GM19238 (cell line): ENCODE measurements around the gene SGK1.

ENCODE experiments used
- DNase-seq: peaks from one replicate; pipeline ENCODE4 v3.0.0; 2011; ENCODE audit warnings: low spot score; ENCODE audit not compliant: insufficient read length

The SGK1 gene

DNA sequence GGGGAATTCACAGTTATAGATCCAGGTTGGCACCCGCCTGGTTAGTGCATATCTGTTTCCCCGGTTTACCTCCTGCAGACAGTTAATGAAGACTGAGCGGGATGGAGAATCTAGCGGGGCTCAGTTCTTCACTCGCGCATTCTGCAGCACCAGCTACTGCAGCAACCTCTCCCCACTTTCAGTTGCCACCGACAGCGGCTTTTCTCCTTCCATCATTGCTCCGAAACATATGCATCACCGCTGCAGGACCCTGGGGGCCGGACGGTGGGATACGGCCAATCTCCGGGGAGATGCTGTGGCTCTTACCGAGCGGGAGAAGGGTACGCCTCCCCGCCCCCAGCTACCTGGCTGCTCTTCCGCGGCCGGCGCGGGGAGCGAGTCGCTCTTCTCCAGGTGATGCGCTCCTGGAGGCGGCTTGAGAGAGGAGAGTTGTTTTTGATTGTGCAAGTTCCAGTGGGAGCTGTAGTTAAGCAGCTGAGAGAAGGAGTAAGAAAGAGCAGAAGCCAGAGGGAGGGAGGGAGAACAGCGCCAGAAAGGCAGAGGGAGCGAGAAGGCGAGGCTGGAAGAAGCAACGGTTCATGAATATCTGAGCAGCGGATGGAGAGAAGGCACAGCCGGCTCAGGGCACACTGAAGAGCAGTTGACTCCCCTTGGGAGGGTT, at the start of gene SGK1:
Gene SGK1, minus strand, starts transcription at position 642 of the 661 bp plus-strand sequence. CDS start 652 bp downstream, outside the sequence.
- DNase-seq, result no peak

- DNase-seq, result no peak
These were observed 45.6 kb upstream of the SGK1 start for GRCh38 chr6:134363323-134364039.

DNA sequence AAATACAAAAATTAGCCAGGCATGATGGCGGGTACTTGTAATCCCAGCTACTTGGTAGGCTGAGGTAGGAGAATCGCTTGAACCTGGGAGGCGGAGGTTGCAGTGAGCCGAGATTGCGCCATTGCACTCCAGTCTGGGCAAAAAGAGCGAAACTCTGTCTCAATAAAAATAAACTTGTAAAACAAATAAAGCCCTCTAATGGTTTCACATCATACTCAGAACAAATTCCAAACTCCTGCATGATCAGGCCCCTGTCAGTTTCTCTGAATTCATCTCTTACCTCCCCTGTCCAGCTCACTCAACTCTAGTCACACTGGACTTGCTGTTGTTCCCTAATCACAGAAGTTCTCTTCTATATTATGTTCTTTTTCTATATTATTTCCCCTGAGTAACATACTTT, 43.1 kb upstream of the SGK1 start:
- DNase-seq, result no peak

GRCh38 chr6:134359302-134359701, 41.4 kb upstream of the SGK1 start:
- DNase-seq, result no peak

GRCh38 chr6:134358320-134358719, 40.4 kb upstream of the SGK1 start:
- no peak for DNase-seq

DNA sequence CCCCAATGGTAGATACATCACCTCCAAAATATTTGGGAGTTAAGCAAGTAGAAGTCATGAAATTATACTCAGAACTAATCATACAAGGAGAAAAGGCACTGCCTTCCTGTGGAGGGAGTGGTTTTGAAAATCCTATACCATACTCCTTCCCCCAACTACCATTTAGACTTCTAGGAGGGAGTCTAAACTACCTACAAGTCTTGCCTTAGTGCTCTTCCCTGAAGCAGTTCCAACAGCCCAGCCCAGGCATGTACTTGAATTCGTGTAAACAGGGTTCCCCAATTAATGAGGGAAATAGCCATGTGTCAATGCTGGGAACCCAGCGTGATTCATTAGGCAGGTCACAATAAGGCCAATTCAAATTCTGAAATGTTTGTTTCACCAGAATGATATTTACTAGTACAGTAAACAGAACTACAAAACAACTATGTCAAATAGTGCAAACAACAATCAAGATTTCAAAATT, 39.1 kb upstream of the SGK1 start:
- no peak for DNase-seq

GRCh38 chr6:134356405-134356804, 38.5 kb upstream of the SGK1 start:
- DNase-seq, result no peak

GRCh38 chr6:134352786-134353480, 35.0 kb upstream of the SGK1 start:
- DNase-seq, result no peak

DNA sequence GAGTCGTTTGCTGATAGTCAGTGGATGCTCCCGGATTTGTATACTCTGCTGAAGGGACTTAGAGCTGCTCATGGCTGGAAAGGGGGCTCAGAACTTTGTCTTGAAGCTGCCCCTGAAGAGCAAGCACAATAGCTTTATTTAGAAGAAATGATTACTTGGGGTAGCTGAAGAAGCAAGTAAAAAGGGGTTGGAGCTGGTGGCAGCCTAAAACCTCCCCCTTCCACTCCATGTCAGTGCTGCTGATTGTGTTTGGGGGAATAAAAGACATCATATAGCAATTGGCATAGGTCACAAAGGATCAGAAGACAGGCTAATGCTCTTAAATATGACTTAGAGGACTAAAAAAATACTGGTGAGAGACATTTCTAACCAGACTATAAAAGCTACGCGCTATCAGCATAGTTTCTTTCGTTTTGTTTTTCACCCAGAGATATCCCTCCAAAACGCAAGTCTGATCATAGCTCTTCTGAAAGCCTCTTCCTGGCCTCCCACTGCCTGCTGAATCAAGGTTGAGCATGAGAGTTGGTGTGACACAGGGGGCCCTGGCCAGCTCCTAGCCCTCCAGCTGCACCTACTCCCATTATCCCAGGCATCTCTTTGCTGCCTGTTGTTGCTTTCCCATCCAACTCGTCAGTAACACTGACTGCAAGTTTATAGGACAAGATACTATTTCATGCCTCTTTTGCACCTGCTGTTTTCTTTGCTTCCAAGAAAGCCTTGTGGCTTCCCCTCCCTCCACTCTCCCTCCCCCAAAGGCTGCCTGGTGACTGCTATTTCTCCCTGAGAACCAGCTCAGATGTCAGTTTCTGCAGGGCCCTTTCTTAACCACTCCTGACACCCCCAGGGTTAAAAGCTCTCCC, 33.9 kb upstream of the SGK1 start:
- DNase-seq, result no peak

GRCh38 chr6:134347885-134348805, 30.2 kb upstream of the SGK1 start:
- DNase-seq, result no peak

DNA sequence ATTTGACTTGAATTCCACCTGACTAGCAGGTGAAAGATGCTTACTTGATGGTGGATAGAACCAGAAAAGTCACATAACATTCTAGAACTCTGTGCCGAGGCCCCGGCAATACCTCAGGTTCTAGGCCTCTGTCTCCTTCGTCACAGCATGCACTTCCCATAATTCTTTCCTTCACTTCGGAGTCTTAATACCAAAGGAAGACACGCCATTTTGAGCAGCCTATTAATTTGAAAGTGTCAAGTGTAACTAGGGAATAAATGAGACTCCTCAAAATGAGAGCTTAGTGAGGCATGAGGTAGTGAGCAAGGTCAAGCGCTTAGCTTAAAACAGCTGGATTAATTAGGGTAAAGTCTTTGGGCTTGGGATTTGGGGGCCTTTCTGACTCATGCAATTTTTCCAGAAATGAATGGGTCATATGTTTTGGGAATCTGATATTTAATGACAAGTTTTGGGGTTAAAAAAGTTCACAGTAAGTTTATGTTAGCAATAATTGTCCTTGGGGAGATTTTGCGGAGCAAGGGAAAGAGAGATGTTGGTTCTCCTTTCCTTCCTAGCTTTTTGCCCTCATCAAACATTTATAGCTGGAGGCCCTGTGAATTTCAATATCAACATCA, 29.1 kb upstream of the SGK1 start:
- no peak for DNase-seq

- no peak for DNase-seq
These were observed 27.9 kb upstream of the SGK1 start for GRCh38 chr6:134345789-134346188.

DNA sequence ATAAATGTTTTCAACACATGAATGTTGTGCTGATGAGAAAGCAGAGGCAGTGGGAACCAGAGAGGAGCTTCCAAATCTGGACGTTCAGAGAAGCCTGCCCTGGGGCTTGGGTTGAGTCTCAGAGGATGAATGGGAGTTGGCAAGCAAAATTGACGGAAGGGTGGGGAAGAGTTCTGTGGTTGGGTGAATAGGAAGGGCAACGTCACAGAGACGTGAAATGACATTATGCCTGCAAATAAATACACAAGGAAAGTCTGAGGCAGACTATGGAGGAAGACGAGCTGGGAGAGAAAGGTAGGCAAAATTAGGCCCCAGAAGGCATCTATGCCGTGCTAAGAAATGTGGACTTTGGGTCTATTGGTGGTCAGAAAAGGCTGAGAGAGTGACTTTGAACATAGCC, 25.2 kb upstream of the SGK1 start:
- no peak for DNase-seq

DNA sequence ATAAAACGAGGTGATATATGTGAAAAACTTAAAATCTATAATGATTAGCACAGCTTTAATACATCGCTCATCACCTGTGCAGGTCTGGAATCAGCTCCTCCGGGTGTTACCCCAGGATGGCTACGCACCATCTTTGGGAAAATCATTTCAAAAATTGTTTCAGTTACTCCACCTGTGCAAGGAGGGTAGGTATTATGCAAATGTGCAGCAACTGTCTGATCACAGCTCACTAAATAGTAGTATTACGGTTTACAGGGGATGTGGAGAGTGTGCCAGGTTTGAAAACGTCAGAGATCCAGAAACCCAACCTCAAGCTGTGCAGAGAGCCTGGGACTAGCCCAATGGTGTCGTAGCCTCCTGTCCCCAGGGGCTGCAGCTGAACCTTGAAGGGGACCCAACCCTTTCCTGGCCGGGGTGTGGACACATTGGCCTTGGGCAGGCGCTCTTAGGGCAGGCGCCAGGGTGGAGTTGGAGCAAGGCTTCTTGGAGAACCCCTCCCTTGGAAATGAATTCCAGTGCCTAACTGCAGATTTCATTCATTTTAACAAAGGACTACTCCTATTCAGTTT, 24.2 kb upstream of the SGK1 start:
- DNase-seq, result no peak

- no peak for DNase-seq
These were observed 22.5 kb upstream of the SGK1 start for GRCh38 chr6:134340179-134340975.

GRCh38 chr6:134339216-134339615, 21.3 kb upstream of the SGK1 start:
- no peak for DNase-seq

GRCh38 chr6:134331256-134331655, 13.3 kb upstream of the SGK1 start:
- no peak for DNase-seq

- DNase-seq, result no peak
These were observed 12.6 kb upstream of the SGK1 start for GRCh38 chr6:134330555-134330954.

DNA sequence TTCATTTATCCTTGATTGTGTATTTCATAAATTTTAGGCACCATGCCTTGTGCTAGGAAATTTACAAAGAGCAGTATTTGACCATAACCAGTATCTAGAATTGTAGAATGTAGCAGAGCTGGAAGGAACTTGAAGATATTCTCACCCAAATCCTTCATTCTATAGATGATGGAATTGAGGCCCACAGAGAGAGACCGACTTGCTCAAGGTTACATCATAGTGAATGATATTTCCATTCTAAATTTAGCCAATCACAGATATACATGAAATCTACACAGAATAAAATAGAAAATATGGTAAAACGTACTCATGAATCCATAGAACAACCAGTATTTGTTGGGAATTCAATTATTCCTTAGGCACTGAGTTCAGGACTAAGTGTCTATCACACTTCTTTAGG, 10.9 kb upstream of the SGK1 start:
- no peak for DNase-seq
